NCI-H2227 (cell line): ENCODE measurements around the gene CFAP99.
A peak's percentile ranks its signal among the peaks of the same experiment; 100 is the strongest.
"Not testable (repeated sequence)": the region's sequence is repeated elsewhere in the genome, so short reads cannot be mapped to it uniquely, and the experiment has no call there.

Source experiments
- DNase-seq: peaks from one replicate; lab custom pipeline; 2025; ENCODE audit not compliant: unreplicated experiment; lab: John Stamatoyannopoulos, UW

Gene CFAP99

DNA sequence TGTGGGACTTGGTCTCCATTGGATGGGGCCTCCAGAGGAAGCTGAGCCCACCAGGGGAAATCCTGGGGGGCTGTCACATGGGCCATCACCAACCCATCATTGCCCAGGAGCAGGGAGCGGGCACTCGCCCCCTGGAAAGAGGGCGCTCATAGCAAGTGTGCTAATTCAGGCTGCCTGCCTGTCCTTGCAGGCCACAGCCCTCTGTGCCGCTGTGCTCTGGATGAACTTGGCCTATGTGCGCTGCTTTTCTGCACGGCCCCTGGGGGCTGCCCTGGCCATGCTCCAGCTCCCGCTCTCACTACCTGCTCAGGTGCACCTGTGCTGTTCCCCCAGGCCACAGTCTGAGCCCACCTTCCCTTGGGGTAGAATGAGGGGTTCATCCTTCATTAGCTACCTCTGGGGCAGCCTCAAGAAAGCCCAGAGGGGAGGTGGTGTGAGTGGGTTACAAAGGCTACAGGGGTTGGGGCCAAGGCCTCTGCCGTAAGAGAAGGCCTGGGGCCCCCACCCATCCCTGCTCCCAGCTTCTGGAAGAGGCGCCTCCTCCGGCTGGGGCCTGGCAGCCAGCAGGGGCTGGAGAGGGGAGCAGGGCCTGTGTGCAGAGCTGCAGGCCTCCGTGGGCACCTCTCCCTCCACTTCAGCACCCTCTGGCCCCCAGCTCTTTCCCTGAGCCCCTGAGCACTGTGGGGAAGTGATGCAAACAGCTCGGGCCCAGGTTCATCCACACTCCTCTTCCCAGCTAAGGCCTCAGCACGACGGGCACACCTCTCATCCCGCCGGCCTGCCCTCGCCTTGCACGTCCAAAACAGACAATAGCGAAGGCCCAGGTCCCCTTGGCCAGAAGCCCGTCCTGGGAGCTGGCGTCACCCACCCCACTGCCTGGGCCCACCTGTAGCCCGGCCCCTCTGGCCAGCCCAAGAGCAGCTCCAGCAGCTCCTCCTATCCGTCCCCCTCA, 8.9 kb downstream of the CFAP99 start:
- no peak for DNase-seq

DNA sequence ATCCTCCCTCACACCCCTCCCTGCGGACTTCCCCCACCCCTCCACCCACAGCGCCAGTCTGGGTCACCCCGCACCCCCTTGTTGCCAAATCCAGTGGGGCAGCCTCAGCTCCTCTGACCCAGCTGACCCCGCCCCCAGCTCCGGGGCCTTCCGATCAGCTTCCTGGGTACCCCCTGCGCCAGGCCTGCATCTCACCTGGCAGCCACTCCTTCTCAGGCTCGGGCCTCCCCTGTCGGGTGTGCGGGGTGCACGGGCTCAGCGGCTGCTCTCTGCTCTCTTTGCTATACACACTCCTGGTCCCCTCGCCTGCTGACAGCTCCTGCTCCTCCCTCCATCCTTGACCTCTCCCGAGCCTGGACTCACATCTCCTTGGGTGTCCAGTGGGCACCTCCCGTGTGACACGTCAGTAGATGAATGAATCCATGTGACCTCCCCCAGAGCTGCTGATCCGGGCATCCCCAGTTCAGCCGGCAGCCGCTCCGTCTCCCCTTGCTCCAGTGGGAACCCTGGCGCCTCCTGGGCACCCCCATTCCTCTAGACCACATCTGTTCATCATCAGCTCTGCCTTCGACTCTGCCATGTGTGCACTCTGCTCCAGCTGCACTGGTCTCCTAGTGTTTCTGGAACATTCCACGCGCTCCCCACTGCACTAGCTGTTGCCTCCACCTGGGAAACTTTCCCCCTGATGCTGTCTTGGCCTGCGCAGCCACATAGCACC, 9.9 kb downstream of the CFAP99 start:
- DNase-seq = no peak

DNA sequence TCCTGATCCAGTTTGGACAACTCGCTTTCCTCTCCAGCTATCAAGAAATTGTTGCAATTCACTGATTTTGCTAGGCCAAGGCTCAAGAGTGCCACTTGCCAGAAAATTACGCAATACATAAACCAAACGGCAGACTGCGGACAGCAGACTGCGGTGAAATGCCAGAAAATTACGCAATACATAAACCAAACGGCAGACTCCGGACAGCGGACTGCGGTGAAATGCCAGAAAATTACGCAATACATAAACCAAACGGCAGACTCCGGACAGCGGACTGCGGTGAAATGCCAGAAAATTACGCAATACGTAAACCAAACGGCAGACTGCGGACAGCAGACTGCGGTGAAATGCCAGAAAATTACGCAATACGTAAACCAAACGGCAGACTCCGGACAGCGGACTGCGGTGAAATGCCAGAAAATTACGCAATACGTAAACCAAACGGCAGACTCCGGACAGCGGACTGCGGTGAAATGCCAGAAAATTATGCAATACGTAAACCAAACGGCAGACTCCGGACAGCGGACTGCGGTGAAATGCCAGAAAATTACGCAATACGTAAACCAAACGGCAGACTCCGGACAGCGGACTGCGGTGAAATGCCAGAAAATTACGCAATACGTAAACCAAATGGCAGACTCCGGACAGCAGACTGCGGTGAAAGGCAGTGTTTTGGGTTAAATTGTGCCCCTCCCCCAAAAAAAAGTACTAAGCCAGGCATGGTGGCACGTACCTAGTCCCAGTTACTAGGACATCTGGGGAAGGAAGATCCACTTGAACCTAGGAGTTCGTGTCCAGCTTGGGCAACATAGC, 11.4 kb downstream of the CFAP99 start:
- not testable (repeated sequence) for DNase-seq

DNA sequence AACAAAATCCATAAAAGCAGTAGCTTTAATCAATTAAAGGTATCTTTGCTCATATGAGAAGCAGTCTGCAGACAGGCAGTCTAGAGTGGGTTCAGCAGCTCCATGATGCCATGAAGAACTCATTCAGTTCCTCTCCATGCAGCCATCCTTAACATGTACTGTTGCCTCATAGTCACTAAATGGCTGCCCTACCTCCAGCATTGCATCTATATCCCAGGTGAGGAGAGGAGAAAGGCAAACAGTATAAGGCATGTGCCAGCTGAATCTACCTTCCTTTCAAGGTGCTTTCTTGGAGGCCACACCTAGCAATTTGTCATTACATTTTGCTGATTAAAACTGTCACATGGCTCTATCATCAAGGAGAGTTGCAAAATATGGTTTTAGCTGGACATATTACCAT, 13.2 kb downstream of the CFAP99 start:
- DNase-seq = no peak

DNA sequence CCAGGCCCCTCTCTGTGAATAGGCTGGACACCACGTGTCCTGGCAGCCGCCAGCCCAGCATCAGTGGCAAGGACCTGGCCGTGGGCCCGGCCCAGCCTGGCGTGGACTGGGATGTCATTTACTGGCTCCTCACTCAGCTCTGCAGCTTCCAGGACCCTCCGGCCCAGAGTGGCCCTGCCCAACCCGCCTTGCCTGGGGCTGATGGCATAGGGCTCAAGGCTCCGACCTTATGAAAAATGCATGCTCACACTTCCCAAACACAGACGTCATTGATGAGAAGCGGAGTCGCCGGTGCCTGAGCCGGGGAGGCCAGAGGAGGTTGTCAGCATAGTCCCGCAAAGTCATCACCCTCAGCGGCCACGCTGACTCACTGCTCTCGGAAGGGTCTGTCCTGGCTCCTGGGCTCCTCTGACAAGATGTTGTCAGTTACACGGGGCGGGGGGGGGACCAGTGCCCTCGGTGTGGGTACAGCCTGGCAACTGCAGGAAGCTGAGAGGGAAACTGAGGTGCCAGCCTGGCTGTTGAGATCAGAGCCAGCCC, 14.3 kb downstream of the CFAP99 start:
- DNase-seq = no peak

DNA sequence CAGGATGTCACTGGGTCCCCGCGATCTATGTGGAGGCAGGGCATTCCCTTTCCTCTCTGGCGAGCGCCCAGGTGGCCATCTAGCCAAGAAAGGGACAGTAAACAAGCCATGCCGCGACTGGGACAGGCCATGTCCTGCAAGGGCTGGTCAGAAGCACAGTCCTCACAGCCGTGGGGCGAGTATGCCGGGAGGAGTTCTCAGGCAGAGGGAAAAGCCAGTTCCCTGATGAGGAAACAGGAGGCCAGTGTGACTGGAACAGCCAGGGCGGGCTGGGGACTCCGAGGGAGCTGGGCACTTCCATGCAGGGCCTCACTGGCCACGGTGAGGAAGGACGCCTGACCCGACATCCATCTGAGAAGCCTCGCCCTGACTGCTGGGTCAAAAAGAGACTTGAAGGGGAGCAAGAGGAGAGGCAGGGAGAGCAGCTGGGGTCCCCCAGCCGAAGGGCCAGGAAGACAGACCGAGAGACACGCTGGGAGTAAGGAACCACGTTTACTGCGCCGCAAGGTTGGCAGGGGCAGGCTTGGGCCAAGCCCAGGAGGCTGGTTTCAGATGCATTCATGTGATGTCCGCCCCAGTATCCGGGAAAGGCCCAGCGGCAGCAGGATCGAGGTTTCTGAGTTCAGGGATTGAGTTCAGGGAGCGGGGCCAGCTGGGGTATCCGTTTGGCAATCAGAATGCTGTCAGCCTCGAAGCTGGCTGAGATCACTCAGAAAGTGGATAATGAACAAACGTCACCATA, 15.0 kb downstream of the CFAP99 start:
- DNase-seq = no peak

DNA sequence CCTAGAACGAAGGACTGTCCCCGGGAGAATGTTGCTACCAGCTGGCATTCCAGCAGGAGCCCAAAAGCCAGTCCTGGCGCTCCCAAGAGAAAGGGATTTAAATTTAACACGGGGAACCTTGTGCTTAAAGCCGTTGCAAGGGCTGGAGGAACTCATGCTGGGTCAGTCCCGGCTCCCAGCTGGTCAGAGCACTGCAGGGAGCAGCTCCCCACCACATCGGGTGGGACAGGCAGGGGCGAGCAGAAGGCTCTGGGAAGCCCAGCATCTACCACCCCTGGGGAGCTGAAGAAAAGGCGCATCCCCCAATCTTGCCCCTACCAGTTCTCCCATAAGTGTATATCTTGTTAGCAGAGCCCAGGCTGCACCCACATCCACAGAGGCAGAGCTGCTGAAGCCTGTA, 15.7 kb downstream of the CFAP99 start:
- no peak for DNase-seq

DNA sequence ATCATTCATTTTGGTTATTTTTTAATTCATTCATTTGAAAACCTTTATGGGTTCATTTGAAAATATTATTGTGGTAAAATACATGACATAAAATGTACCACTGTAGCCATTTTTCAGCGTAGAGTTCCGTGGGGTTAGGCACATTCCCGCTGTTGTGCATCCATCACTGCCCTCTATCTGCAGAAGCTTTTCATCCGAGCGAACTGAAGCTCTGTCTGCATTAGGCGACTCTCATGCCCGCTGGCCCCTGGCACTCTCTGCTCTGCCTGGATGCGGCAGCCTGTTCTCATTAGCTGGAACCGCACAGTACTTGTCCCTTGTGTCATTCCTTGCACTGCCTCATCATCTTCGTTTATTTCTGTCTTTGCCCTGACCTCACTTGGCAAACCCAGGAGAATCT, 17.5 kb downstream of the CFAP99 start:
- peak; percentile 1 for DNase-seq

DNA sequence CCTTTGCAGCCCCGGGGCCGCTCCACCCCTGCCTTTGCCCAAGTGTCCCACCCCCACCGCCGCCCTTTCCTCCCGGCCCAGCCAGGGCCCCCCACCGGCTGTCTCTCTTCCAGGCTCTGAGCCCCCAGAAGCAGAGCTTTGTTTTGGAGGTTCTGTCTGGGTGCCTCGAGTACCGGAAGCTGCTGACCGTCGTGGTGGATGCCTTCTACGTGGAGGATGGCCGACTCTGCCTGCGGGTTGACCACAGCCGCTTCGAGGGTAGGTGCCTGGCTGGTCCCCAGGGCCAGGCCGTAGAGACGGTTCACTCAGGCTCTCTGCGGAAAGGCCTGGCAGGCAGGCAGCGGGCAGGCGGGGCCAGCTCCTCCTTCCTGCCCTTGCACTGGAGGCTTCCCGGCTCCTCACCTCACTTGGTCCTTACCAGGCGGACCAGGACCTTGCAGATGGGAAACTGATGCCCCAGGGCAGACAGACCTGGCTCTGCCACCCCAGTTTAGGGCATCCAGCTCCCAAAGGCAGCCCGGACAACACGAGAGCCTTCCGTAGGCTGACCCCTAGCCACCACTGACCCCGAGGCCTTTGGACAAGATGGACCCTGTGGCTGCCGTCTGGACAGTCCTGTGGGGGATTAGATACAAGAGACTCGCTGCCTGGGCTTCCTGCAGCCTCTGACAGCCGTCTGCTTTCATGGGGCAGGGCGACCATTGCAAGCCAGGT, 18.2 kb downstream of the CFAP99 start:
- no peak for DNase-seq

DNA sequence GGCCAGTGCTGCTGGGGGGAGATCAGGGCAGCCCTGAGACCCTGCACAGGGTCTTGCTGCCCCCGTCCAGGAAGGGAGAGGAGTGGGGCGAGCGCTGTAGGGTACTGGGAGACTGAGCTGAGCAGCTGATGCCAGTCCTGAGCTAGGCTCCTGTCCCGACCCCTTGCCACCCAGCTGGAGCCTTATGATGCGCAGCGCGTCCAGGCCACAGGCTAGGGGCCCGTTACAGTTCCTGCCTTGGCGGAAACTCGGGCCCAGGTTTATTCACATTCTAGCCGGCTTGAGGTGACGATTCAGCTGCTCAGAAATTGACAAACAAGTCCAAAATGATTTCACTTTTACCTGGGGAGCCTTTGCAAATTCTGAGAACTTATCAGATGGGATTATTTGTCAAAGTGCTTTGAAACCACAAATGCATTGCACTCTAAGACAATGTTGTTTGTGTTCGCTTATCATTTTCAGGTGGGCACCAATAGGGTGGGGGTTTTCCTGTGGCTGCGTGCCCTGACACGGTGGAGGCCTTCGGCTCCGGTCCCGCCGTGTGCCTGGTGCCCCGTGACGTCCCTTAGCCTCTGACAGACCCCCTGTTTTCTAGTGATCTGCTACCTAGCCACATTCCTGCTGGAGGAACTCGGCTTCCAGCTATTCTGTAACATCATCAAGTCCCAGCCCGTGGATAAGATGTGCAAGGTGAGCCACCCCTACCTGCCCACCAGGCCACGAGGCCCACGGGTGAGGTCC, 18.9 kb downstream of the CFAP99 start:
- DNase-seq = no peak

DNA sequence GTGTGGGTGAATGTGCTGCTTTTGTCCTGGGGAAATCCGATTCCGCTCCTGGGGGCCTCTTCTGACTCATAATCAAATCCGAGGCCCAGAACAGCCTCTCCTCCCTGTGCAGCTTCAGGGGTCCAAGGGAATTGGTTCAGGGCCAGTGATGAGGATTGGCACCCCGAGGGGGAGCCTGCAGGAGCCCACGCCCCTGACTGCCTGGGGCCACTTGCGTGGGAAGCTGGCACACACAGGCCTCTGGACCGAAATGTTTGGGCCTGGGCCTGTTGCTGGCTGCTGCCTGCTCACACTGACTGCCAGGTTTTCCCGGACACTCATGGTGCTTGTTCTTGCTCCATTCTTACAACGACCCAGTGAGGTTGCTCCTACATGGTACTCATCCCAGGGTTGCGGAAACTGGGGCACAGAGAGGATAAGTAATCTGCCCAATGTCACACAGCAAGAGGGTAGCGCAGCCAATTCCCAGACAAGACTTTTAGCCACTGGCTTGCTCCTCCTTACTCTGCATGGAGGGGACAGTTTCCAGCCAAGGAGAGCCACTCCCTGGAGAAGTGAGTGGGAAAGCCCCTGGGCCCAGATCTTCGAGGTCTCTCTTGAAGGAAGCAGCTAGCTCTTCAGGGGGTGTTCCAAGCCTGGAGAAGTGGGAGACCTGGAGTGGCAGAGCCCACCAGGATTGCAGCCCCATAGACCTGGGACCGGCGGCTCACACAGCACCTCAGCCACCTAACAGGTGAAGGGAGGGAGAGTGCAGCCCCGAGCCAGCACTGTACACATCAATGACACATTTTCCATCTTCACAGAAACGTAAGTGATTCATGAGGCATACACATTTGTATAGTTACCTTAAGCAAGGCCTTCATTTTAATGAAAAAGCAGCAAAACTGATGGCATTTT, 20.3 kb downstream of the CFAP99 start:
- no peak for DNase-seq

DNA sequence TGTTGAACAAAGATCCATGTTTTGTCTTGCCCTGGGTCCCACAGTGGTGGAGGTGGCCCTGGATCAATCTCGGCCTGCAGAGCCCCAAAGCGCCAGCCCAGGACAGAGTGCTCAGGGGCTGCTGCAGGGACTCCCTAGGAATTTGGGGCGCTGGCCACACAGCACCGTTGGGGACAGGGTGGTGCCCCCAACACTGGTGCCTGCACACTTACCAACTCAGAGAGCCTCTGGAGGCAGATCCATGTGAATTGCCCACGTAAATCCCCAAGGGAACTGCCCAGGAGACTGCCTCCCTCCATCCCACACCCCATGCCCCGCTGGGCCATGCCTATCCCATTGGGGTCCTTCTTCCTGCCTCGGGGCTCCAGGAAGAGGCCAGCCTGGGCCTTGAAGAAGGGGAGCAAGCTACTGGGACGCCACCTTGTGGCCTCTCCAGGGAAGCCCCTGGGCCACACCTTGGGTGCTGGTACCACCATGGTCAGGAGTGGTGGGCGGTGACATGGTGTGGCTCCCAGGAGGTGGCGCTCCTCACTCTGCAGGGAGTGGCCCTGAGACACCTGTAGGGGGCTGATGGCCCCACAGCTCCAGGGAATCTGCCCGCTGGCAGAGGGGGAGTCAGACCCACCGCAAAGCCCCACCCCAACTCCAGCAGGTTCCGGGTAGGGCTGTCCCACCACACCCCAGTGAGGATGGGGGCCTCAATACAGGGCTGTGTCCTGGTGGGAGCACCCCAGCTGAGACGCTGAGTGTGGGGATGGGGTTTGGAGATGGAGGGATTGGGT, 22.8 kb downstream of the CFAP99 start:
- peak; percentile 3 for DNase-seq

DNA sequence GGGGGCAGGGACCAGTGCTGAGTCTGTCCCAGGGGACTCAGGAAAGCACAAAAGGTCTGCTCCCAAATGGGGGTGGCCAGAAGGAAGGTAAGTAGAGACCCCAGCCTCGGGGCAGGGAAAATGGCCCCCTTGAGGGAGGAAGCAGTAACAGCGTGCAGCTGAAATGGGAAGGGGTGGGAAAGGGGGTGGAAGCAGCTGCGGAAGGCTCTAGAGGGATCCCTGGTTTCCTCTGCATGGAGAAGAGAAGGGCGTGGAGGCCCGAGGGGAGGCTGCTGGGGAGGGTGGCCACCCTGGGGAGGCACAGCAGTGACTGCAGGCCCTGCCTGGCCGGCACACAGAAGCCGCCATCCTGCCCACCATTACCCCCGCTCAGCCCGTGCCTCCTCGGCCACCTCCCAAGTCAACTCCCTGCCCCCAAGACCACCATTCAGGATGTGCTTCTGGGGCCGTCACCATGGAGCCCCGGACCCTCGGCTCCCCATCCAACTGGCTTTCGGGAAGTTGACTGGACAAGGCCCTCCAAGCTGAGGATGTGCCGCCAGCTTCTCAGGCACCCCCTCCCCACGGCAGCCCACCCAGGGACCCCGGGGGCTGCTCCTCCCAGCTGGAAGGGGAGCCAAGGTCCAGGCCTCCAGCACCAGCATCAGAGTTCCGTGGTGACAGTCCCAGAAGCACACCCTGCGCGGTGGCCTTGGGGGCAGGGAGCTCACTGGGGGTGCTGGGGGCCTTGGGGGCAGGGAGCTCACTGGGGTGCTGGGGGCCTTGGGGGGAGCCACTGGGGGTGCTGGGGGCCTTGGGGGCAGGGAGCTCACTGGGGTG, 23.6 kb downstream of the CFAP99 start:
- no peak for DNase-seq

DNA sequence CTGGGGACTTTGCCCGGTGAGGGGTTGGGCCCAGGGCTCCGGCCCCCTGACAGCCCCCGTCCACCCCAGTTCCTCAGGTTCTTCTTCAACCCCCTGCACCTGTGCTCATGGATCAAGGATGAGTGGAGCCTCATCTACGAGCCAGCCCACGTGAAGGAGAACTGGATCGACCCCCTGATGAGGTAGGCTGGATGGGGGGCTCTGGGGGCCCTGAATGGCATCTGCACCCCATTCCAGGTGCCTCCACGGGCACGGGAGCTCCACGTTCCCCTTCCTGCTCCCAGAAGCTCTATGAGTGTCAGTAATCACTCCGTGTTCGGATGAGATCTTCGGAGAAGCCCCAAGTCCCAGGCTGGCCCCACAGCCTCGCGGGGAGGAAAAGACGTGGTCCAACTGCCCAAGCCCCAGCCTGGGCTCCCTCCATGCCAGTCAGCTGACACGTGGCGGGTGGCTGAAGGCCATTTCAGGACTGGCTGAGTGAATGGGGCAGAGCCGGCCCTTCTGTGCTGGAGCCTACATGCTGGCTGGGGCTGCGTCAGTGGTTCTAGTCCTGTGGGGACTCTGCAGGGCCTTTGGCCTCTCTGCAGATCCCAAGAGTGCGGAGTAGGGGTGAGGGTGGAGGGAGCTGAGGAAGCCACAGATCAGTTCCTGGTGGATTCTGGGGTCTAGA, 24.4 kb downstream of the CFAP99 start:
- DNase-seq = no peak

DNA sequence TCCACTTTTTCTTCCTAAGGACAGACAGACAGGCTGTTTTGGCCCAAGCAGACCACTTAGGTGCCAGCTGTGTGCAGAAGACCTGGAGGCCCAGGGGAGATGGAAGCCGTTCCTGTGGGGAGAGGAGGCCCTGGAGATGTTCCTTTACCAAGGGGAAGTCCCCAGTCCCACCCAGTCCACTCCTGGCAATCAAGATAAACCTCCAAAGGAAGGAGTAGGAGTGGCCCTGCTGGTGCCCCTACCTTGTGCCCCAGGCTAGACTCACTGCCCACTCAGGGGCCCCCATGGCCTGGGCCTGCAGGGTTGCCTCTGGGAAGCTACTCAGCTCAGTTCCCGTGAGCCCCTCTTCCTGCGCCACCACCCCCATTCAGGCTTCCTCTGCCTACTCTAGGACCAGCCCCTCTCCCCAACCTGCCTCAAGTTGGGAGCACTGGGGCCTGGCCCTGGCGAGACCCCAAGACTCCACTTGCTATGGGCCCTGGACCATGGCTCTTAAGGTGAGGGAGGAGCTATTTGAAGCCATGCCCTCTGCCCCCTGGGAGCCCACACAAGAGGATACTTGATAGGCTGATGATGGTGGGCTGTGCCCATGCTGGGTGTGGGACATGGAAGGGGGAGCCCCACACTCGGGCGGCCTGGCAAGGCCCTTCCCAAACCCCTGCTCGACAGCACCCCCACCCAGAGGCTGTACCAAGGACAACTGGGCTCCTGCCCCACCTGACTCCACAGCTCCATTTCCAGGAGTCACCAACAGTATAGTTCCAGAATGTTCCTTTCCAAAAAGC, 25.4 kb downstream of the CFAP99 start:
- DNase-seq = no peak
